Activated CD4-positive, alpha-beta memory T cell treated with anti-CD3 and anti-CD28 coated beads for 36 hours (primary cell): ENCODE data around the gene SANBR. TPM values are rescaled to one million over a fixed set of nuclear protein-coding genes. Genes with fewer than 3 reads are reported as not detected.

Source experiments
- CTCF ChIA-PET: fragments of 350-600 bp; sonication (Branson Sonifier 250); formaldehyde crosslinking; loops from one replicate; lab custom pipeline; 2021; ENCODE audit warnings: antibody characterized with exemption, inconsistent platforms; lab: Charles Lee
- POLR2A ChIA-PET: fragments of 350-600 bp; sonication (Branson Sonifier 250); formaldehyde crosslinking; loops from one replicate; lab custom pipeline; 2021; ENCODE audit warnings: antibody characterized with exemption; lab: Charles Lee
- DNase-seq: peaks from one replicate; pipeline ENCODE4 v3.0.0-alpha.2; 2020
- H3K27ac Mint-ChIP-seq: one replicate; pipeline ENCODE4 v1.8.0; 2021; ENCODE audit warnings: mixed read lengths
- H3K27me3 Mint-ChIP-seq: one replicate; pipeline ENCODE4 v1.8.0; 2021; ENCODE audit warnings: mixed read lengths
- H3K36me3 Mint-ChIP-seq: one replicate; pipeline ENCODE4 v1.8.0; 2021; ENCODE audit warnings: mixed read lengths
- H3K4me1 Mint-ChIP-seq: one replicate; pipeline ENCODE4 v1.8.0; 2021; ENCODE audit warnings: low read depth, mixed read lengths
- H3K4me3 Mint-ChIP-seq: one replicate; pipeline ENCODE4 v1.8.0; 2021; ENCODE audit warnings: mild to moderate bottlenecking, mixed read lengths
- H3K9me3 Mint-ChIP-seq: one replicate; pipeline ENCODE4 v1.8.0; 2021; ENCODE audit warnings: mixed read lengths
- intact Hi-C: fragments of 100-400 bp; cut with micrococcal nuclease; formaldehyde crosslinking; loops from one replicate; pipeline ENCODE4 v1.15.1; 2023
- total RNA-seq, 2 experiments: library from RNA; stranded (reverse); gene quantifications; one replicate each; pipeline ENCODE4 v1.2.3, GENCODE V29; 2021

Gene SANBR
- total RNA-seq, result 1 to 10 TPM; 5.3 to 5.9 TPM

DNA sequence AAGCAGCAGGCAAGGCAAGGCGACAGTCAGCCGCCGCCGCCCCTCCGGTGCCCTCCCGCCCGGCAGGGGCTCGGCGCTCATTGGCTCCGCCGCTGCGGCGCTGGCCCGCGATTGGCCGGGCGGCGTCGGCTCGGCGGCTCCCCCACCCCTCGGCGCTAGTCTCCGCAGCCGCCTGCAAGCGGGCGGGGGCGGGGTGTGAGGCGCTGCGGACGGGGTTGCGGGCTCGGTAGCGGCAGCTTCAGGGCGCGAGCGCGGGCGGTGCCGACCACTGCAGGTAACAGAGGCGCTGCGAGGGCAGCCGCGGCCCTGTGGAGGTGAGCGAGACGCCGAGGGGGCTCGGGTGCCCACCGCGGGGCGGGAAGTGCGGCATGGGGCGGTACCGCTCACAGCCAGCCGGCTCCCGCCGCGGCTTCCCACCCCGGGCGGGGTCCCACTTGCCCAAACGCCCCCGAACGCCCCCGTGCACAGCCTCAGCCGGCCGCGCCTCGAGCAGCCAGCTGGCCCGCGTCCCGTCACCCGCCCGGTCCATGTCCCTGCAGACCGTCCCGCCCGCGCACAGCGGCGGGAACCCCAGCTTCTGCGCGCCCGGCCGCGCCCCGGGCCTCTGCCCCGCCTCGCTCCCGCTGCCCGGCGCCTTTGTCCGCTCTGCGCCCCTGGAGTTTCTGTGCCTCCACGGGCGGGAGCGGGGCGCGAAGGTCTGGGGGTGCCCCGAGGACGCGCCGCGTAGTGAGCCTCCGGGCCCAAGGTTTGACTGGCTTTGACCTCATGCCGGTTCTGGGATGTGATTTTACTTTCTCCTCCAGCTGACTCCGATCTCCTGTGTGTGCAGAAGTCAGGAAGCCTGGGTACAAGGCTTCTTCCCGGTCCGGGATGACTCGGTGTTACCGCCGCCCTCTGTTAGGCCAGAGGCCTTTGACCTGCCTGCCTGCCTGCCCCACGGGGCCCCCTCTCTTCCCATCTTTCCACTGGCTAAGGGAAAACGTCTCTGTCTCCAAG is at the start of gene SANBR:
Gene SANBR (plus strand): TSS at position 158 of the 996 bp plus-strand sequence. CDS start 4,480 bp downstream, outside the sequence.
- H3K4me1 Mint-ChIP-seq, result peaks cover 4% of the 10 kb centered on the region
- ChIA-PET POLR2A (interaction anchor here (0.6 to 1.4 kb wide), 4 partner anchors 79 to 274 kb away, joined by 3 to 4 read pairs (median 4); no protein-coding TSS in a partner anchor), CTCF (interaction anchor here (0.6 kb wide), 1 partner anchor 59 kb away, joined by 5 read pairs; no protein-coding TSS in a partner anchor)
- H3K27me3 Mint-ChIP-seq, result no peaks in the 10 kb centered on the region
- peak within 1 kb of the TSS; percentile 81 for H3K4me3 Mint-ChIP-seq
- H3K9me3 Mint-ChIP-seq, result no peaks in the 10 kb centered on the region
- H3K36me3 Mint-ChIP-seq, result no peaks in the 10 kb centered on the region
- H3K27ac Mint-ChIP-seq, result no peak within 1 kb of the TSS
- DNase-seq, result peak; percentile 89
- intact Hi-C loops, result loop anchor here (1.0 kb wide), 2 partner anchors 49 to 111 kb away; partner anchors contain the start of gene PEX13

DNA sequence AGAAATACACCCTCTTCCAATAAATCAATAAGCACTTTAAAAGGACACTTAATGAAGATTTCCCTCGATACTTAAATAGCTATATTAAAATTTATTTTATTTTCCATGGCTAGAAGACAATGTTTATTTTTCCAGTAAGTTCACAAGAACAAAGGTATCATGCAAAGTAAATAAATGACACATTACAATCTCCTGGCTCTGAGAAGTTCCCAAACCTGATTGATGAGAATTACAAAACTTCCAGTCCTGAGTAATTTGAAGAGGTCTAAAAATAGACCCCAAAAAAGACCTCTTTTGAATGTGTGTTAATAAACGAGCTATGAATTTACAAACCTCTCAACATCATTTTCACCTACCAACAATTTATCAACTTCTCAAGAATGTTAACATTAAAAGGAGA is 49.7 kb upstream of the SANBR start:
- POLR2A ChIA-PET, result interaction anchor here (1.3 kb wide), 1 partner anchor 260 kb away, joined by 3 read pairs; the partner anchor contains the start of gene PAPOLG
- Mint-ChIP-seq H3K9me3 (no peaks in the 10 kb centered on the region), H3K4me1 (peaks cover 31% of the 10 kb centered on the region), H3K36me3 (peaks cover 1% of the 10 kb centered on the region), H3K27me3 (no peaks in the 10 kb centered on the region), H3K27ac (no peak overlapping the region), H3K4me3 (peak overlapping the region; percentile 94)
- intact Hi-C loops, result loop anchor here (2.0 to 10.0 kb wide), 5 partner anchors 129 to 1179 kb away; partner anchors contain the start of genes B3GNT2 and REL
- no peak for DNase-seq
- CTCF ChIA-PET, result interaction anchor here (1.2 kb wide), 1 partner anchor 308 kb away, joined by 3 read pairs; no protein-coding TSS in a partner anchor

GRCh38 chr2:61016392-61017002 is 49.2 kb upstream of the SANBR start:
- Mint-ChIP-seq H3K27me3 (no peaks in the 10 kb centered on the region), H3K36me3 (peaks cover 4% of the 10 kb centered on the region), H3K4me1 (peaks cover 32% of the 10 kb centered on the region), H3K9me3 (no peaks in the 10 kb centered on the region), H3K27ac (peak overlapping the region; percentile 96), H3K4me3 (peak overlapping the region; percentile 94)
- peak; percentile 83 for DNase-seq
- POLR2A ChIA-PET, result interaction anchor here (0.7 to 1.4 kb wide), 3 partner anchors 135 to 260 kb away, joined by 3 to 6 read pairs (median 3); partner anchors contain the start of genes PAPOLG and REL
- CTCF ChIA-PET, result interaction anchor here (0.6 to 1.2 kb wide), 3 partner anchors 17 to 311 kb away, joined by 3 to 5 read pairs (median 3); no protein-coding TSS in a partner anchor
- intact Hi-C loops, result loop anchor here (1.0 to 10.0 kb wide), 10 partner anchors 39 to 1178 kb away; partner anchors contain the start of genes B3GNT2, PAPOLG, REL and SANBR

DNA sequence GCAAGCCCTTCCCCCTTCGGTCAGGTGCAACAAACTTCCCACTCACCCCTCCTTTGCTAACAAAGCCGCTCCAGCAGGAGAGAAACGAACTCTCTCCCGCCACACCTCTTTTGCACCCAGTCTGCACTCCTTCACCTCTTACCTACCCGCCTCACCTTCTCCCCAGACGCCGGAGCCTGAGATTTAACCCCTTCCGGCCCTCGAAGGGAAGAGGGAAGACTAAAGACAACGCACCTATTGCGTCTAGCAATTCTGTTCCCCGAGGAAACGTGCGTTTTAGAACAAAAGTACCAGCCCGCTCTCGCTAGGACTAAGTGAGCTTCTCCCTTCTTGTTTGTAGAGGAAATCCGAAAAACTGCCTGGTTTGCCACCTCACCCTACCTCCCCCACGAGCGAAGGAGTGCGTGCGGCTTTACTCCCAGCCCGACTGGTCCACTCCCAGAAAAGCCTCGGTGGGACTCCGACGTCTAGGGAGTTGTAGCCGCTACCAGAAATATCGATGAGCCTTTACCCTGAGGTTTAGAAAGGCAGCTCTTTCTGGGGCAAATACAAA is 48.6 kb upstream of the SANBR start:
- ChIA-PET POLR2A (interaction anchor here (0.7 to 1.4 kb wide), 5 partner anchors 128 to 261 kb away, joined by 3 to 6 read pairs (median 3); partner anchors contain the start of genes PAPOLG and REL), CTCF (interaction anchor here (0.6 to 0.9 kb wide), 2 partner anchors 18 to 312 kb away, joined by 3 to 5 read pairs; no protein-coding TSS in a partner anchor)
- Mint-ChIP-seq H3K27me3 (no peaks in the 10 kb centered on the region), H3K27ac (peak overlapping the region; percentile 96), H3K36me3 (peaks cover 10% of the 10 kb centered on the region), H3K4me1 (peaks cover 35% of the 10 kb centered on the region), H3K4me3 (peak overlapping the region; percentile 94), H3K9me3 (no peaks in the 10 kb centered on the region)
- DNase-seq, result peak; percentile 79
- intact Hi-C loops, result loop anchor here (1.0 to 10.0 kb wide), 10 partner anchors 40 to 1178 kb away; partner anchors contain the start of genes B3GNT2, PAPOLG, REL and SANBR

DNA sequence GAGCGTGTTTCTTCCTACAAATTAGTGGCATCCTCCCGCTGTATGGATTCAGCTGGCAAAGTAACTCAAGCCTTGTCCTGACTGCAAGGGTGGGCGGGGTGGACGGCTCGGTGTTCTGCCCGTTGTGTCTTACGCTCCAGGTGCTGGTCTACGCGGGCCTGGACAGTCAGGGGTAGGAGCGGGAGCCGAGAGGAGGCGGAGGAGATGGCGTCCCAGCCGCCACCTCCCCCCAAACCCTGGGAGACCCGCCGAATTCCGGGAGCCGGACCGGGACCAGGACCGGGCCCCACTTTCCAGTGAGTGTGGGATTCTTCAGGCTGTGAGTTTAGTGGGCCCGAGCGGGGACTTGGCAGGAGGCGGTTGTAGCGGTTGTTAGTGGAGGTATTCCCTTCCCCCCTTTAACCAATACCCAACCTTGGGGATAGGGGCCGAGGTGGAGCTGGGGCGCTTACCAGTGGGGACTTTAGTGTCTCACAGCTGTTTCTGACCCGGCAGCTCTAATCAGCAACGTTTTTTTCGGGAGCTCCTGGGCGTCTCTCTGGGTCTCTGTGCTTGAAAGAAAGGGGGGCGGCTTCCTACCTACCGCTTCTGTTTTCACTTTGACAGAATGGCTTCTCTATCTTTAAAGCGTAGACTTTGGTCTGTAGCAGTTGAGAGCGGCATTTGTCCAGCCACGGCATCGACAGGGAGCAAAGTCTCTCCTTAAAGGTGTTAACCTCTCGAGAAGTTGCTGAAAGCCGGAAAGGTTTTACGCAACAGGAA is 47.9 kb upstream of the SANBR start, which contains the start of the genes PEX13 and PUS10:
Gene PEX13 (plus strand): TSS at position 165 of the 762 bp plus-strand sequence. CDS start 40 bp downstream, at position 205.
Gene PUS10 (minus strand): TSS at position 700 of the 762 bp plus-strand sequence. CDS start 6,365 bp downstream, outside the sequence.
- ChIA-PET CTCF (interaction anchor here (0.9 kb wide), 1 partner anchor 19 kb away, joined by 5 read pairs; no protein-coding TSS in a partner anchor), POLR2A (interaction anchor here (0.7 to 1.4 kb wide), 3 partner anchors 127 to 261 kb away, joined by 3 to 6 read pairs (median 5); partner anchors contain the start of genes PAPOLG and REL)
- H3K27me3 Mint-ChIP-seq, result no peaks in the 10 kb centered on the region

DNA sequence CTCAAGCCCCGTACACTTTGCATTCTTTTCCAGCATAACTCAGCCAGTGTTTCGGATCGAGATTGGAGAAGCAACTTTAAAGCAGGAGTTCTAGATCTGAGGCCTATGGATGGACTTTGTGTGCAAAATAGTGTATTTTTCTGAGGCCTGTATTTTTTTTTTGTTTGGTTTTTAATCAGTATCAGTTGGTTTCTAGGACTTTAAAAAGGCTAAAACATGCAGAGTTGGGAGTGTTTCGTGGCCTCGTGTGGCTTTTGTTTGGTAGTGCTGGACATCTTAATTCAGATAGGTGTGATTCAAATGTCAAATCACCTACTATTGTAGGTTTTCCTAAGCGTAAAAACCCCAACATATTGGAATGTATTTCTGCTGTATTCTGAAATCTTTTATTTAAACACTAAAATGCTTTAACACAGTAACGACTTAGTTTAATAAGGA is 47.3 kb upstream of the SANBR start:
- CTCF ChIA-PET, result no interaction called here
- peaks cover 30% of the 10 kb centered on the region for H3K4me1 Mint-ChIP-seq

More for the DNA sequence above, 47.9 kb upstream of the SANBR start, which contains the start of the genes PEX13 and PUS10:
- peak; percentile 81 for DNase-seq
- peaks cover 13% of the 10 kb centered on the region for H3K36me3 Mint-ChIP-seq
- H3K9me3 Mint-ChIP-seq, result no peaks in the 10 kb centered on the region
- peak within 1 kb of the TSS; percentile 96 for H3K27ac Mint-ChIP-seq
- intact Hi-C loops, result loop anchor here (1.0 to 10.0 kb wide), 11 partner anchors 40 to 1177 kb away; partner anchors contain the start of genes B3GNT2, PAPOLG, REL and SANBR
- peak within 1 kb of the TSS; percentile 94 for H3K4me3 Mint-ChIP-seq
- H3K4me1 Mint-ChIP-seq, result peaks cover 33% of the 10 kb centered on the region

DNA sequence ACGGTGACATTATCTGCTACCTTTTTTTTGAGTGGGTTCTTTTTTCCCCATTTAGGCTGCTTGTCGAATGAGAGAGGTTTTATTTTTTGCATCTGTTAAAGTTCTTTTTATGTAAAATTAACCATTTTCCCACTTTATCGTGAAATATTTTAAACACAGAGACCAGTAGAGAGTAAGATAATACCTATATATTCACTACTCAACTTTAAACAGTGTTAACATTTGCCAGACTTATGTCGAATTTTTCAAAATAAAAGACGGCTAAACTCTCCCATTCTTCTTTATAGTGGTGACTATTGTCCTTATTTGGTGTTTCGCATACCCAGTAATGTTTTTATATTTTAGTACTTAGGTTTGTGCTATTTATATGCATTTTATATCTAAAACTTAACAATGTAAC is 46.9 kb upstream of the SANBR start:
- Mint-ChIP-seq H3K4me1 (peaks cover 33% of the 10 kb centered on the region), H3K27ac (peak overlapping the region; percentile 96), H3K36me3 (peaks cover 16% of the 10 kb centered on the region), H3K27me3 (no peaks in the 10 kb centered on the region), H3K9me3 (no peaks in the 10 kb centered on the region), H3K4me3 (peak overlapping the region; percentile 94)
- DNase-seq, result no peak
- ChIA-PET POLR2A (no interaction called here), CTCF (no interaction called here)
- intact Hi-C loops, result loop anchor here (1.0 to 10.0 kb wide), 3 partner anchors 159 to 1176 kb away; partner anchors contain the start of gene B3GNT2

More for the DNA sequence above, 47.3 kb upstream of the SANBR start:
- POLR2A ChIA-PET, result interaction anchor here (1.1 kb wide), 1 partner anchor 126 kb away, joined by 5 read pairs; no protein-coding TSS in a partner anchor
- DNase-seq, result no peak
- H3K4me3 Mint-ChIP-seq, result peak overlapping the region; percentile 94
- H3K9me3 Mint-ChIP-seq, result no peaks in the 10 kb centered on the region
- H3K27ac Mint-ChIP-seq, result peak overlapping the region; percentile 96
- intact Hi-C loops, result loop anchor here (1.0 to 10.0 kb wide), 3 partner anchors 159 to 1176 kb away; partner anchors contain the start of gene B3GNT2
- peaks cover 13% of the 10 kb centered on the region for H3K36me3 Mint-ChIP-seq
- H3K27me3 Mint-ChIP-seq, result no peaks in the 10 kb centered on the region

- peaks cover 18% of the 10 kb centered on the region for H3K36me3 Mint-ChIP-seq
- no peaks in the 10 kb centered on the region for H3K9me3 Mint-ChIP-seq
- H3K27ac Mint-ChIP-seq, result no peak overlapping the region
- POLR2A ChIA-PET, result no interaction called here
- no peaks in the 10 kb centered on the region for H3K27me3 Mint-ChIP-seq
- CTCF ChIA-PET, result no interaction called here
- peaks cover 30% of the 10 kb centered on the region for H3K4me1 Mint-ChIP-seq
- intact Hi-C loops, result no loop called here
- no peak for DNase-seq
- H3K4me3 Mint-ChIP-seq, result no peak overlapping the region
Measured at GRCh38 chr2:61021228-61021660, 44.4 kb upstream of the SANBR start.

- intact Hi-C loops, result no loop called here
- no peaks in the 10 kb centered on the region for H3K9me3 Mint-ChIP-seq
- H3K4me1 Mint-ChIP-seq, result peaks cover 28% of the 10 kb centered on the region
- H3K27ac Mint-ChIP-seq, result no peak overlapping the region
- no peak for DNase-seq
- peaks cover 18% of the 10 kb centered on the region for H3K36me3 Mint-ChIP-seq
- no peak overlapping the region for H3K4me3 Mint-ChIP-seq
- H3K27me3 Mint-ChIP-seq, result no peaks in the 10 kb centered on the region
- POLR2A ChIA-PET, result no interaction called here
- CTCF ChIA-PET, result interaction anchor here (1.0 kb wide), 1 partner anchor 25 kb away, joined by 3 read pairs; no protein-coding TSS in a partner anchor
Measured at GRCh38 chr2:61023670-61024069, 42.0 kb upstream of the SANBR start.

DNA sequence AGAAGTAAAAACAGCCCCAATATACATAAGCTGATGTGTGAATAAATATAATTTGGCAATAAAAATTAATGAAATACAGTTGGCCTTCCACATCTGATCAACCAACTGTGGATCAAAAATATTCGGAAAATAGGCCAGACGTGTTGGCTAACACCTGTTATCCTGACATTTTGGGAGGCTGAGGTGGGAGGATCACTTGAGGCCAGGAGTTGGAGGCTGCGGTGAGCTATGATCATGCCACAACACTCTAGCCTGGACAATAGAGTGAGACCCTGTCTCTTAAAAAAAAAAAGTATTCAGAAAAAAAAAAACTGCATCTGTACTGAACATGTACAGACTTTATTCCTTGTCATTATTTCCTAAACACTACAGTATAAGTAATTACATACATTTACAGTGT is 36.1 kb upstream of the SANBR start:
- CTCF ChIA-PET, result no interaction called here
- Mint-ChIP-seq H3K4me3 (no peak overlapping the region), H3K36me3 (peaks cover 21% of the 10 kb centered on the region)

More for the DNA sequence above, 36.1 kb upstream of the SANBR start:
- H3K4me1 Mint-ChIP-seq, result no peaks in the 10 kb centered on the region
- POLR2A ChIA-PET, result no interaction called here
- H3K9me3 Mint-ChIP-seq, result no peaks in the 10 kb centered on the region
- no peaks in the 10 kb centered on the region for H3K27me3 Mint-ChIP-seq
- no peak overlapping the region for H3K27ac Mint-ChIP-seq
- intact Hi-C loops, result no loop called here
- no peak for DNase-seq
